Measurements from ENCODE around the gene GJA3.

GRCh38 chr13:20134732-20135131, 26.1 kb downstream of the GJA3 start:
- TF ChIP-seq CTCF (IDR thresholded peaks at IDR 0.05): no peak
- TF ChIP-seq POLR2A (IDR thresholded peaks at IDR 0.05): no peak

All from tibial nerve (tissue), 3 donors.